Lower lobe of right lung (tissue), 2 donors: ENCODE measurements around the gene KCNE4. TPM values are rescaled to one million over a fixed set of nuclear protein-coding genes. Genes with fewer than 3 reads are reported as not detected.

Experiments used
- ATAC-seq, 2 donors: fragments of 200-7000 bp; cut with Tn5 transposase; one replicate each; pipeline ENCODE4 v1.9.1; 2020 to 2022; ENCODE audit warnings: mild to moderate bottlenecking in 2 of 2, moderate library complexity in 2 of 2
- DNase-seq: peaks from one replicate; pipeline ENCODE4 v3.0.0-alpha.2; 2020
- H3K27ac ChIP-seq: fragments of 200-600 bp; one replicate; pipeline ENCODE4 v1.8.0; 2022
- H3K27me3 ChIP-seq: fragments of 200-600 bp; one replicate; pipeline ENCODE4 v1.8.0; 2022; ENCODE audit warnings: low read depth
- H3K36me3 ChIP-seq: fragments of 200-600 bp; one replicate; pipeline ENCODE4 v1.8.0; 2022; ENCODE audit warnings: mild to moderate bottlenecking
- H3K4me1 ChIP-seq: fragments of 200-600 bp; one replicate; pipeline ENCODE4 v1.8.0; 2022
- H3K4me3 ChIP-seq: fragments of 200-600 bp; one replicate; pipeline ENCODE4 v1.8.0; 2022; ENCODE audit warnings: mild to moderate bottlenecking
- H3K9me3 ChIP-seq: fragments of 200-600 bp; one replicate; pipeline ENCODE4 v1.8.0; 2022
- CTCF ChIP-seq: fragments of 200-600 bp; IDR thresholded peaks from one replicate; pipeline ENCODE4 v1.8.0; 2022; ENCODE audit warnings: antibody characterized with exemption, mild to moderate bottlenecking
- intact Hi-C: fragments of 100-400 bp; cut with DNase I; formaldehyde crosslinking; loops from one replicate; pipeline ENCODE4 v1.11.0; 2022
- total RNA-seq: library from RNA; stranded (reverse); fragmentation: NEBNext Ultra II Directional; extraction: Animal tissue kit (Norgen Biotek cat#: 25700); gene quantifications from one replicate; pipeline ENCODE4 v1.2.1, GENCODE V29; 2021
- donor health status: DM: no; HTN: yes; CAD: no; lungs with severe emphysema.

The KCNE4 gene
- total RNA-seq, 1 donor from 2014 or later = 1.2 TPM

- Histone ChIP-seq H3K4me3 (no peak overlapping the region), H3K27me3 (no peaks in the 10 kb centered on the region), H3K9me3 (no peaks in the 10 kb centered on the region), H3K36me3 (no peaks in the 10 kb centered on the region), H3K4me1 (no peaks in the 10 kb centered on the region), H3K27ac (no peak overlapping the region)
- no peak for TF ChIP-seq CTCF
- intact Hi-C loops = no loop called here
- ATAC-seq (no peak), DNase-seq (no peak)
Observed at GRCh38 chr2:223069465-223069864, 17.5 kb downstream of the KCNE4 start.

GRCh38 chr2:223069988-223070387 lies 18.0 kb downstream of the KCNE4 start:
- no peaks in the 10 kb centered on the region for H3K9me3 ChIP-seq
- H3K27me3 ChIP-seq = no peaks in the 10 kb centered on the region
- ATAC-seq = no peak
- no peak for TF ChIP-seq CTCF
- H3K4me3 ChIP-seq = no peak overlapping the region
- no peak for DNase-seq
- H3K27ac ChIP-seq = no peak overlapping the region
- H3K4me1 ChIP-seq = no peaks in the 10 kb centered on the region
- H3K36me3 ChIP-seq = no peaks in the 10 kb centered on the region
- intact Hi-C loops = no loop called here

- TF ChIP-seq CTCF = no peak
- DNase-seq (no peak), ATAC-seq (no peak)
- no peaks in the 10 kb centered on the region for H3K27me3 ChIP-seq
- no peak overlapping the region for H3K4me3 ChIP-seq
- H3K36me3 ChIP-seq = no peaks in the 10 kb centered on the region
- no peaks in the 10 kb centered on the region for H3K4me1 ChIP-seq
- intact Hi-C loops = no loop called here
- no peak overlapping the region for H3K27ac ChIP-seq
- H3K9me3 ChIP-seq = no peaks in the 10 kb centered on the region
Observed at GRCh38 chr2:223071139-223071538, 19.1 kb downstream of the KCNE4 start.

- ATAC-seq (no peak), DNase-seq (no peak)
- Histone ChIP-seq H3K27ac (no peak overlapping the region), H3K4me1 (no peaks in the 10 kb centered on the region), H3K36me3 (no peaks in the 10 kb centered on the region), H3K27me3 (no peaks in the 10 kb centered on the region), H3K4me3 (no peak overlapping the region), H3K9me3 (no peaks in the 10 kb centered on the region)
- intact Hi-C loops = no loop called here
- no peak for TF ChIP-seq CTCF
Observed at GRCh38 chr2:223072826-223073225, 20.8 kb downstream of the KCNE4 start.

GRCh38 chr2:223075301-223076270 lies 23.6 kb downstream of the KCNE4 start:
- H3K27ac ChIP-seq = no peak overlapping the region

More at GRCh38 chr2:223075301-223076270, 23.6 kb downstream of the KCNE4 start:
- H3K9me3 ChIP-seq = no peaks in the 10 kb centered on the region
- intact Hi-C loops = no loop called here
- no peaks in the 10 kb centered on the region for H3K36me3 ChIP-seq
- TF ChIP-seq CTCF = no peak
- DNase-seq = no peak
- no peak for ATAC-seq
- no peaks in the 10 kb centered on the region for H3K27me3 ChIP-seq
- H3K4me3 ChIP-seq = no peak overlapping the region
- no peaks in the 10 kb centered on the region for H3K4me1 ChIP-seq
